Gastrocnemius medialis (tissue), 4 donors: ENCODE data around the gene C5AR2.

Source experiments
- CTCF ChIP-seq, 5 experiments: fragments of 450-650 bp in 3 of 5; fragments of 200-600 bp in 2 of 5; sonication (generic) in 2 of 5; IDR thresholded peaks in 4 of 5; conservative IDR thresholded peaks in 1 of 5; 1 replicate in 4 of 5; 2 replicates in 1 of 5; pipeline ENCODE4 v1.5.1; 2016 to 2019; ENCODE audit warnings: antibody characterized with exemption in 5 of 5, mild to moderate bottlenecking in 3 of 5, moderate library complexity in 3 of 5
- POLR2A ChIP-seq, 2 donors: fragments of 450-650 bp; IDR thresholded peaks; one replicate each; pipeline ENCODE4 v1.6.1; 2017; ENCODE audit warnings: antibody characterized with exemption in 2 of 2, mild to moderate bottlenecking in 2 of 2, moderate library complexity in 2 of 2

GRCh38 chr19:47363758-47364531, 32.0 kb downstream of the C5AR2 start:
- TF ChIP-seq POLR2A (IDR thresholded peaks at IDR 0.05): no peak
- TF ChIP-seq CTCF (IDR thresholded peaks at IDR 0.05 in 4 of 5, conservative IDR thresholded peaks at IDR 0.05 in 1 of 5): no peak
